K562 (cell line): ENCODE data around the gene MOGAT2. TPM values are rescaled to one million over a fixed set of nuclear protein-coding genes. Genes with fewer than 3 reads are reported as not detected.

Experiments used
- ATAC-seq: fragments of 200-7000 bp; cut with Tn5 transposase; 3 replicates; pipeline ENCODE4 v1.9.1; 2020; ENCODE audit warnings: moderate library complexity
- BruUV-seq: library from RNA; stranded (reverse); fragments of 400-500 nt; replicated peaks from 2 replicates; lab custom pipeline; 2021; lab: Mats Ljungman, UMichigan
- CTCF ChIA-PET: fragments of 300-600 bp; formaldehyde crosslinking; extraction: SDS; loops from one replicate; lab custom pipeline; 2021; ENCODE audit warnings: low intra/inter-chr PET ratio; lab: Yijun Ruan, JAX
- POLR2A ChIA-PET: fragments of 300-600, 350-650 bp; sonication (Branson Sonifier 250); formaldehyde crosslinking; extraction: SDS; loops from one replicate; lab custom pipeline; 2021; ENCODE audit warnings: antibody characterized with exemption, inconsistent platforms; lab: Yijun Ruan, JAX
- DNase-seq, 4 experiments: peaks; one replicate each; pipeline versions ENCODE4 v3.0.0 to v3.0.0-alpha.2; 2011 to 2018; ENCODE audit warnings: low spot score in 3 of 4, mixed read lengths in 3 of 4; ENCODE audit errors: extremely low read depth in 1 of 4
- FAIRE-seq: peaks from 2 replicates; lab custom pipeline; 2011; peaks lifted over from hg19 to GRCh38; lab: Jason Lieb, UNC
- H2AFZ ChIP-seq: 2 replicates; pipeline ENCODE4 v1.6.0; 2011; ENCODE audit warnings: low read depth, low read length, control low read depth, inconsistent platforms
- H3K27ac ChIP-seq: fragments of 200-600 bp; 3 replicates; pipeline ENCODE4 v1.8.0; 2011; ENCODE audit warnings: low read depth, mild to moderate bottlenecking, control low read depth, inconsistent platforms, low read length, moderate library complexity, mixed read lengths; ENCODE audit errors: extremely low read depth
- H3K27me3 ChIP-seq, 2 experiments: fragments of 300-600 bp in 1 of 2; 2 replicates in 1 of 2; 3 replicates in 1 of 2; pipeline versions ENCODE4 v1.6.0 to v1.8.0; 2011; ENCODE audit warnings: inconsistent platforms in 2 of 2, low read length in 2 of 2, mild to moderate bottlenecking in 1 of 2, mixed read lengths in 1 of 2, moderate library complexity in 1 of 2; ENCODE audit not compliant: control insufficient read depth in 2 of 2, insufficient read depth in 2 of 2
- H3K36me3 ChIP-seq: fragments of 300-600 bp; 3 replicates; pipeline ENCODE4 v1.8.0; 2011; ENCODE audit warnings: mild to moderate bottlenecking, low read length, inconsistent platforms; ENCODE audit not compliant: control insufficient read depth, insufficient read depth
- H3K4me1 ChIP-seq, 2 experiments: fragments of 200-600 bp in 1 of 2; replicated peaks in 1 of 2; 2 replicates in 1 of 2; 3 replicates in 1 of 2; pipeline versions ENCODE4 v1.5.1 to v1.8.0; 2011; ENCODE audit warnings: inconsistent platforms in 2 of 2, low read length in 2 of 2, mild to moderate bottlenecking in 1 of 2, mixed read lengths in 1 of 2, moderate library complexity in 1 of 2; ENCODE audit not compliant: control insufficient read depth in 2 of 2, insufficient read depth in 2 of 2
- H3K4me2 ChIP-seq: 2 replicates; pipeline ENCODE4 v1.6.1; 2011; ENCODE audit warnings: low read length, control low read depth, inconsistent platforms, mixed read lengths; ENCODE audit not compliant: insufficient read depth
- H3K4me3 ChIP-seq: fragments of 200-600 bp; sonication (generic), shearing (Covaris generic); 2 replicates; pipeline ENCODE4 v1.5.1; 2016; ENCODE audit warnings: control low read depth, inconsistent platforms
- H3K79me2 ChIP-seq: fragments of 200-600 bp; 3 replicates; pipeline ENCODE4 v1.8.0; 2011; ENCODE audit warnings: low read length, inconsistent platforms; ENCODE audit not compliant: control insufficient read depth, insufficient read depth
- H3K9ac ChIP-seq, 2 experiments: 2 replicates each; pipeline versions ENCODE4 v1.6.0 to v1.6.1; 2011; ENCODE audit warnings: low read depth in 2 of 2, low read length in 2 of 2, control low read depth in 1 of 2, inconsistent platforms in 1 of 2, mild to moderate bottlenecking in 1 of 2, mixed read lengths in 1 of 2; ENCODE audit not compliant: insufficient read depth in 1 of 2
- H3K9me1 ChIP-seq: one replicate; pipeline ENCODE4 v1.6.0; 2011; ENCODE audit warnings: inconsistent platforms, mild to moderate bottlenecking, low read length, moderate library complexity; ENCODE audit not compliant: control insufficient read depth, insufficient read depth
- H3K9me3 ChIP-seq: replicated peaks from 2 replicates; pipeline ENCODE4 v1.5.1; 2011; ENCODE audit warnings: low read depth, low read length, inconsistent platforms; ENCODE audit not compliant: control insufficient read depth, insufficient read depth
- H4K20me1 ChIP-seq: replicated peaks from 2 replicates; pipeline ENCODE4 v1.6.1; 2011; ENCODE audit warnings: low read length, inconsistent platforms, mixed read lengths; ENCODE audit not compliant: control insufficient read depth, insufficient read depth
- RFX1 ChIP-seq: fragments of 450-650 bp; IDR thresholded peaks from 2 replicates; pipeline ENCODE4 v1.6.1; 2016; ENCODE audit warnings: mild to moderate bottlenecking, moderate library complexity
- SUPT5H ChIP-seq: fragments of 450-650 bp; IDR thresholded peaks from 2 replicates; pipeline ENCODE4 v1.6.1; 2016
- TOE1 ChIP-seq, 2 experiments: fragments of 450-650 bp in 1 of 2; sonication (generic) in 1 of 2; formaldehyde crosslinking in 1 of 2; IDR thresholded peaks; 2 replicates each; pipeline versions ENCODE4 v1.7.1 to v1.8.0; 2016 to 2022; ENCODE audit warnings: borderline replicate concordance in 2 of 2, mild to moderate bottlenecking in 2 of 2, antibody characterized with exemption in 1 of 2, inconsistent platforms in 1 of 2, low read depth in 1 of 2, missing genetic modification reagents in 1 of 2, moderate library complexity in 1 of 2
- WGBS: fragments of 100-300 bp; shearing (Covaris generic); methylation state at CpG from one replicate; pipeline ENCODE4 v1.1.6; 2016; ENCODE audit warnings: low coverage, mixed read lengths; ENCODE audit not compliant: insufficient coverage; ENCODE audit errors: missing lambda C conversion rate; 5-methylcytosine and 5-hydroxymethylcytosine counted together
- in situ Hi-C: fragments of 300-500 bp; cut with MboI; formaldehyde crosslinking; loops from 4 replicates; pipeline ENCODE4 v1.15.0; 2018; ENCODE audit warnings: inconsistent platforms, mixed read lengths
- intact Hi-C: fragments of 100-400 bp; cut with micrococcal nuclease; formaldehyde crosslinking; loops from 2 replicates; pipeline ENCODE4 v1.14.2; 2022
- polyA plus RNA-seq, 8 experiments: library from polyadenylated mRNA; depleted of rRNA in 4 of 8; stranded (reverse) in 5 of 8; unstranded in 3 of 8; fragments of >200 nt; fragmentation: Nextera tagmentation in 2 of 8; fragmentation: Illumina TruSeq in 1 of 8; extraction: Ambion mirVana in 2 of 8; extraction: Trizol in 1 of 8; gene quantifications; 2 replicates each; pipeline versions ENCODE4 v1.2.1 to v1.2.3, GENCODE V29; 2011 to 2014; ENCODE audit warnings: inconsistent platforms in 1 of 8, missing spikeins in 1 of 8
- total RNA-seq, 7 experiments: library from RNA; depleted of rRNA in 6 of 7; stranded (reverse); fragments of >200 nt in 6 of 7; fragmentation: Illumina TruSeq in 2 of 7; extraction: Trizol in 2 of 7; gene quantifications; 2 replicates each; pipeline versions ENCODE4 v1.2.1 to v1.2.3, GENCODE V29; 2011 to 2021; ENCODE audit warnings: low replicate concordance in 1 of 7
- TF ChIP-seq, protein P1 (sequence below), 2 experiments: fragments of 450-650 bp; formaldehyde crosslinking in 1 of 2; IDR thresholded peaks; 2 replicates each; pipeline versions ENCODE4 v1.4.0 to v1.6.1; 2014 to 2020; ENCODE audit warnings: mild to moderate bottlenecking in 2 of 2, borderline replicate concordance in 1 of 2, low read depth in 1 of 2

MOGAT2 gene
- total and polyA plus RNA-seq, 9 of the 15 experiments (the other 6 are each of a cell fraction or from before 2014, with no cell fraction given) = 0.09 TPM; not detected in 7

DNA sequence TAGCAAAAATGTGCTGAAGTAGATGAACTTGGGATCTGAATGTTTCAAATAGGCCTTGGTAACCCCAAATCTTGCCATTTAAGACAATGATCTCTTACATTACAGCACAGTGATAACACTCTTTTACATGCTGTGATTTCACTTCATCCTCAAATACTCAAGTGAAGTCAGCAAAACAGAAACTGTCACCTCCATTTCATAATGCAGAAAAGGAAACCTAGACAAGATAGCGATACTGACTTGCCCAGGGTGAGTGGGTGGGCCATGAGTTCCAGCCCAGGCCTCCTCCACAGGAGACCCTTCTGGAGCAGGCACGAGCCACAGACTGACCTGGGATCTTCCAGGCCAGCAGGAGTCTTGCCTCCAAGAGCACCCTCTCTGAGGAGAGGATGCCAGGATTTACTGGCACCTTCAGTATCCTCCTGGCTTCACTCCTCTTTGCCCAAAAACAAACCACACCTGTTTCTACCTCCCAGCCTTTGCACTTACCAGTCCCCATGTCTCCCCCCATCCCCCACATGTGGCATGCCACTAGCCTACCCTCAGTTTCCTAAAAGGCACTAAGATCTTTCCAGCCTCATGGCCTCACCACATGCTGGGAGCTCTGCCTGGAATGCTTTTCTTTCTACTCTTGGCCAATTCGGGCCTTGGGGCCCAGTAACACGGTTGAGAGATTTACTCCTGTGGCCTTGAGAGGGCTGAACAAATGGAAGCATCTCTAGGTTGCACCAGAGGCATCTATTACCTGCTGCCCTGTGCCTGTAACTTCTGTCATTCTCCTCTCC is 49.0 kb downstream of the MOGAT2 start:
- Histone ChIP-seq H3K4me1 (peaks cover 18 to 24% of the 10 kb centered on the region in 2 experiments), H3K9me1 (no peaks in the 10 kb centered on the region), H3K27ac (no peak overlapping the region), H3K36me3 (no peaks in the 10 kb centered on the region), H3K9ac (no peak overlapping the region), H2AFZ (peak overlapping the region; percentile 25; the same call in 1 of the 2 replicates), H3K9me3 (no peaks in the 10 kb centered on the region), H3K27me3 (peaks cover 7 to 10% of the 10 kb centered on the region in 2 experiments; a peak in 4 of 5 replicates), H3K4me2 (no peak overlapping the region), H3K79me2 (no peaks in the 10 kb centered on the region), H4K20me1 (no peaks in the 10 kb centered on the region), H3K4me3 (no peak overlapping the region)
- intact Hi-C loops (no loop called here), in situ Hi-C loops (no loop called here)
- DNase-seq = no peak
- ChIA-PET POLR2A (interaction anchor here (0.6 kb wide), 1 partner anchor 415 kb away, joined by 3 read pairs; no protein-coding TSS in a partner anchor), CTCF (interaction anchor here (2.4 kb wide), 1 partner anchor 44 kb away, joined by 10 read pairs; no protein-coding TSS in a partner anchor)
- ATAC-seq = no peak
- TF ChIP-seq SUPT5H (no peak), TOE1 (IDR thresholded peaks at IDR 0.05; ENCODE audit: borderline replicate concordance) (no peak), TOE1 (CRISPR knock-in tag; IDR thresholded peaks at IDR 0.05; ENCODE audit: borderline replicate concordance, low read depth) (no peak), RFX1 (no peak)
- TF ChIP-seq, protein P1, sequence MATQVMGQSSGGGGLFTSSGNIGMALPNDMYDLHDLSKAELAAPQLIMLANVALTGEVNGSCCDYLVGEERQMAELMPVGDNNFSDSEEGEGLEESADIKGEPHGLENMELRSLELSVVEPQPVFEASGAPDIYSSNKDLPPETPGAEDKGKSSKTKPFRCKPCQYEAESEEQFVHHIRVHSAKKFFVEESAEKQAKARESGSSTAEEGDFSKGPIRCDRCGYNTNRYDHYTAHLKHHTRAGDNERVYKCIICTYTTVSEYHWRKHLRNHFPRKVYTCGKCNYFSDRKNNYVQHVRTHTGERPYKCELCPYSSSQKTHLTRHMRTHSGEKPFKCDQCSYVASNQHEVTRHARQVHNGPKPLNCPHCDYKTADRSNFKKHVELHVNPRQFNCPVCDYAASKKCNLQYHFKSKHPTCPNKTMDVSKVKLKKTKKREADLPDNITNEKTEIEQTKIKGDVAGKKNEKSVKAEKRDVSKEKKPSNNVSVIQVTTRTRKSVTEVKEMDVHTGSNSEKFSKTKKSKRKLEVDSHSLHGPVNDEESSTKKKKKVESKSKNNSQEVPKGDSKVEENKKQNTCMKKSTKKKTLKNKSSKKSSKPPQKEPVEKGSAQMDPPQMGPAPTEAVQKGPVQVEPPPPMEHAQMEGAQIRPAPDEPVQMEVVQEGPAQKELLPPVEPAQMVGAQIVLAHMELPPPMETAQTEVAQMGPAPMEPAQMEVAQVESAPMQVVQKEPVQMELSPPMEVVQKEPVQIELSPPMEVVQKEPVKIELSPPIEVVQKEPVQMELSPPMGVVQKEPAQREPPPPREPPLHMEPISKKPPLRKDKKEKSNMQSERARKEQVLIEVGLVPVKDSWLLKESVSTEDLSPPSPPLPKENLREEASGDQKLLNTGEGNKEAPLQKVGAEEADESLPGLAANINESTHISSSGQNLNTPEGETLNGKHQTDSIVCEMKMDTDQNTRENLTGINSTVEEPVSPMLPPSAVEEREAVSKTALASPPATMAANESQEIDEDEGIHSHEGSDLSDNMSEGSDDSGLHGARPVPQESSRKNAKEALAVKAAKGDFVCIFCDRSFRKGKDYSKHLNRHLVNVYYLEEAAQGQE (IDR thresholded peaks at IDR 0.05; ENCODE audit: borderline replicate concordance) = no peak
- TF ChIP-seq, protein P1 (CRISPR knock-in tag; IDR thresholded peaks at IDR 0.05; ENCODE audit: low read depth) = no peak
- BruUV-seq = no TSS peak
- FAIRE-seq = no peak
- WGBS = 43% methylated on average over 4 of the region's 4 CpGs
